Measurements from ENCODE around the gene GPR35.

DNA sequence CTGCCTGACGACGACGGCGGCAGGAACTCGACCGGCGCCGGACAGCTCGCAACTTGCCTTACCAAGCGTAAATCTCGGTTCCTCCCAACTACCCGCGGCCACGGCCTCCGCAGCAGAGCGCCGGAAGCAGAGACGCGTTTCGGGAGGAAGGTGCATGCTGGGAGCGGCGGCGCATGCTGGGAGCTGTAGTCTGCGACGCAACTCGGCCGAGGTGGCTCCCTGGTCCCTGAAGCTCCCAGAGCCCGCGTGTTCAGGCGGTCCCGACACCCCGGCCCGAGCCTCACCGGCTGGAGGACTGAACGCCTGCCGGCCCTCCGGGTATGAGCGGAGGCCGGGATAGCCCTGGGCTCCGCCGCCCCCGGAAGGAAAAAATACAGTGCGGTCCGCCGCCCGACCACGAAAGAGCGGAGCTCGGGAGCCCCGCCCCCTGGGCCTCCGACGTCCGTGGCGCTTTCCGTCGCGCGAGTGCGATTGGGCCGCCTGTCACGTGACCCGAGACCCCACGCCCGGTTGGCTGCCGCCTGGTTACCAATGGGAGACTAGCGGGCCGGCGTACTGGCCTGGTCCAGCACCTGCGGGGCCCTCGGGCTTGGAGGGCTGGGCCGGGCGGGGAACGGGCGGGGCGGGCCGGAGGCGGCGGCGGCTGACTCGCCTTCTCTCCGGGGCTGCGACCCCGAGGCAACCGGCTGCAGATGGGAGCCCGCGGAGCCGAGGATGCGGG is 38.9 kb upstream of the GPR35 start, which contains the start of gene CAPN10:
- TF ChIP-seq, protein P1, sequence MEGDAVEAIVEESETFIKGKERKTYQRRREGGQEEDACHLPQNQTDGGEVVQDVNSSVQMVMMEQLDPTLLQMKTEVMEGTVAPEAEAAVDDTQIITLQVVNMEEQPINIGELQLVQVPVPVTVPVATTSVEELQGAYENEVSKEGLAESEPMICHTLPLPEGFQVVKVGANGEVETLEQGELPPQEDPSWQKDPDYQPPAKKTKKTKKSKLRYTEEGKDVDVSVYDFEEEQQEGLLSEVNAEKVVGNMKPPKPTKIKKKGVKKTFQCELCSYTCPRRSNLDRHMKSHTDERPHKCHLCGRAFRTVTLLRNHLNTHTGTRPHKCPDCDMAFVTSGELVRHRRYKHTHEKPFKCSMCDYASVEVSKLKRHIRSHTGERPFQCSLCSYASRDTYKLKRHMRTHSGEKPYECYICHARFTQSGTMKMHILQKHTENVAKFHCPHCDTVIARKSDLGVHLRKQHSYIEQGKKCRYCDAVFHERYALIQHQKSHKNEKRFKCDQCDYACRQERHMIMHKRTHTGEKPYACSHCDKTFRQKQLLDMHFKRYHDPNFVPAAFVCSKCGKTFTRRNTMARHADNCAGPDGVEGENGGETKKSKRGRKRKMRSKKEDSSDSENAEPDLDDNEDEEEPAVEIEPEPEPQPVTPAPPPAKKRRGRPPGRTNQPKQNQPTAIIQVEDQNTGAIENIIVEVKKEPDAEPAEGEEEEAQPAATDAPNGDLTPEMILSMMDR (IDR thresholded peaks at IDR 0.05), result peak in 1 of 5 experiments; percentile 21
- TF ChIP-seq POLR2A (IDR thresholded peaks at IDR 0.05), result peak; percentile 72
